GM18867 (cell line): ENCODE data around the gene GSDME.
A peak's percentile ranks its signal among the peaks of the same experiment; 100 is the strongest.

Experiments
- ATAC-seq: cut with Tn5 transposase; IDR thresholded peaks from one replicate; pipeline ENCODE4 v1.9.1; 2021; ENCODE audit warnings: mild to moderate bottlenecking, moderate library complexity; ENCODE audit not compliant: unreplicated experiment

Gene GSDME

DNA sequence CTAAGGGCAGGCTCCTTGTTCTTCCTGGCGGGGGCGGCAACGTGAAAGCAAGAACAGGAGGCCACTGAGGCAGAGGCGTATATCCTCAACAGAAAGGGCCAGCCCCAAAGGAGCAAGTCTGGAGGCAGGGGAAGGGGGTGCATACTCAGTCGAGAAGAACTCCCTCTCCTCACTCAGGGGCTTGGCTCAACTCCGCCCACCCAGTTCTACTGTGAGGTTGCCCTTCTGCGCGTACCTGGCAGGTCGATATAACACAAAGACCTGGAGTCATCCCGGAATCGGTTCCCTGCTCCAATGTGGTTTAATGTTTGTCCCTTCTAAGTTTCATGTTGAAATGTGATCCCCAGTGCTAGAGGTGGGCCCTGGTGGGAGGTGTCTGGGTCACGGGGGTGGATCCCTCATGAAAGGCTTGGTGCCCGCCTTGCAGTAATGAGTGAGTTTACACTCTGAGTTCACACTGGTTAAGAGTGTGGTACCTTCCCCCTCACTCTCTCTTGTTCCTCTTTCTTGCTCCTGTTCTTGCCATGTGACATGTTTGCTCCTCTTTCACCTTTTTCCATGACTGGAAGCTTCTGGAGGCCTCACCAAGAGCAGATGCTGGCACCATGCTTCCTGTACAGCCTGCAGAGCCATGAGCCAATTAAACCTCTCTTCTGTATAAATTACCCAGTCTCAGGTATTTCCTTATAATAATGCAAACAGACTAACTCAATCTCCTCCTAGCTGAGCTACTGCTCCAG lies 32.6 kb downstream of the GSDME start:
- ATAC-seq = no peak

DNA sequence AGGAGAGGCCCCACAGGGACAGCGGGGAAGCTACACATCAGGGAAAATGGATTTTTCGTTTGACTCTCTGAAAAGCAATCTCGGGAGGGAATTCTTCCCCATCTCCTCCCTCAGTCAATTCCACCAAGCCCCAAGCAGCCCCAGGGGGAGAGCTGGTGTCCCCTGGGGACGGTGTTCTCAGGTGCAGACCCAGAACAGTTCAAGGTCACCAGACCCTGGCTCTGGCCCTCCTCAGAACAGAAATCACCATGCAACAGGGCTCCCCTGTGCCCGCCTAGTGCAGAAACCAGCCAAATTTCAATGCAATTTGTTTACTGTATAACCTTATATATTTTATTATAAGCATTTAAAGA lies 34.1 kb downstream of the GSDME start:
- ATAC-seq = no peak

DNA sequence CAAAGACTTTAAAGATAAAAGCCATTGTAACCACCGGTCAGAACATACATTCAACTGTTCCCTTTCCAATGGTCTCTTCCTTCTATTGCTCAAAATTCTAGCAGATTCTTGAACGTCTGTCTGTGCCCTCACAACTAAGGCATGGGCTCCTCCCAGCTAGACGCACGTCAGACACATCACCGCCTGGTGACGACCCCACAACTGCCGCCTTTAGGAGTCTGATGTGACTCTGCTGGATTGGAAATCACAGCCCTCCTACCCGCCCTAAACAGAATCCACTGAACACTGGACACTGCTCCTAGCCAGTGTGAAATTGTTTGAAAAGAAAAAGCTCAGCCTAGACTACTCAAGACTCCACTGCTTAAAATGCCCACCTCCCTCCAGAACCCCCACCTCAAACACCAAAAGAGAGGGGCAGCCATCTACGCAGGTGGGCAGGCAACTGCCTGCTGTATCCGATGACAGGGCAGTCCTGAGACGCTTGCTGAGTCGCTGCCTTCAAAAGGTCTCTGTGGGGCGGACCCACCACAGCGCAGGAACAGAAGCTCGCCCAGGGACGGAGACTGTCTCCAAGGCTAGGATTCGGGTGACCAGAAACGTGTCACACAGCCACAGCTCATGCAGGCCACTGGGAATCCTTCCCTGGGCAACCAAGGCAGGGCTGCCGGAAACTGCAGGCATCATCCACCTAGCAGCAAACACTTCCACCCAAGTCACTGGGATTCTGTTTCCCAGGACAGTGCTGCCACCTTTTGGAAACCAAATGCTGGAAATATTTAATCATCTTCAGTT lies 34.7 kb downstream of the GSDME start:
- no peak for ATAC-seq

DNA sequence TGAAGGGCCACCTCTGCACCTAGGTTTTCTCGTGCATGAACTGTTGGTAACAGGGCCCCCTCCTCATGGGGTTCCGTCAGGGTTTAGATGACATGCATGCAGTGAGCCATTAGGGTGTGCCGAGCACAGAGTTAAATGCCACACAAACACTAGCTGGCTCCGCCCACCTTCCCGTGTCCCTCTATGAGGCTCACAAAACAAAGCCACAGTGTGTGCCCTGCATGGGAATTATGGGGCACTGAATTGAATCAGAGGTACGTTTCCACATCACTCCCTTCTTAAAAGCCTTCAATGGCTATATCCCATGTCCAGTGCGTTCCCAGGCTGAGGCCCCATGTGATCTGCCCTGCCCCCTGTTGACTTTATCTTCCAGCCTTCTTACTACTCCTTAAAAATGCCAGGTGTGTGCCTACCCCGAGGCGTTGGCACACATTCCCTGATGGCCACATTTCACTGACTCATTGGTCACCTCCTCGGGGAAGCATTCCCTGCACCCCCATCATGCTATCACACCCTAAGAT lies 35.7 kb downstream of the GSDME start:
- ATAC-seq = no peak

DNA sequence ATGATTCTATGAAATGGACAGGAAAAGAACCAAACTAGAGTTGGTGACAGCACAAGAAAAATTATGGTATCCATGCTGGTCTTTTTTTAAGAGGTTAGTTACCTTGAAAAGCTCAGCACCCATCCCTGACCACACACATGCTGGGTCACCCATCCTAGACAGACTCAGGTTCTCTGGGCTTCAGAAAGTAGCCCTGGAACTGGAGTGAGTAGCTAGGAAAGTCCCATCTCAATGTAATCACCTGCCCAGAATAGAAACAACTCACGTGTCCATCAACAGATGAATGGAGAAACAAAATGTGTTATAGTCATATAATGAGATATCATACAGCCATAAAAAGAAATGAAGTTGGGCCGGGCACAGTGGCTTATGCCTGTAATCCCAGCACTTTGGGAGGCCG lies 37.0 kb downstream of the GSDME start:
- ATAC-seq = no peak

DNA sequence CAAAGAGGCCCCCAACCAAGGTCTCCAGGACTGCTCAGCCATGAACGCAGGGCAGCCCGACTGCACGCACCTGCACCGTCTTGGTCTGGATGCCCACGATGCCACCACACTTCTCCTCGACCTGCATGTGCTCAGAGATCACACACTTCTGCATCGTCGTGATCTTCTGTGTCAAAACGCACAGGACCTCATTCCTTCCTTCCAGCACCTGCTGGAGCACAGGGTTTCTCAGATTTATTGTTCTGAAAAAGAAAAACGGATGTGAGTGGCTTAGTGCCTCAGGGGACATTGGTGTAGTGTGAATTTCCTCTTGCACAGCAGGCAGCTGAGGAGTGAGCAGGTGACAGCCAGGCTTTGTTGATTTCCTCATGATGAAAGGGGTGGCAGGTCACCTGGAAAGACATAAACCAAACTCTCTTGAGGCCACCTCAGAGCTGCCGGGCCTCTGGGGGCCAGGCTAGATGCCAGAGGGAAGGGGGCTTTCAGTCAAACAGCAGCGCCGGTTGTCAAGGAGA lies 38.2 kb downstream of the GSDME start:
- peak; percentile 70 for ATAC-seq

DNA sequence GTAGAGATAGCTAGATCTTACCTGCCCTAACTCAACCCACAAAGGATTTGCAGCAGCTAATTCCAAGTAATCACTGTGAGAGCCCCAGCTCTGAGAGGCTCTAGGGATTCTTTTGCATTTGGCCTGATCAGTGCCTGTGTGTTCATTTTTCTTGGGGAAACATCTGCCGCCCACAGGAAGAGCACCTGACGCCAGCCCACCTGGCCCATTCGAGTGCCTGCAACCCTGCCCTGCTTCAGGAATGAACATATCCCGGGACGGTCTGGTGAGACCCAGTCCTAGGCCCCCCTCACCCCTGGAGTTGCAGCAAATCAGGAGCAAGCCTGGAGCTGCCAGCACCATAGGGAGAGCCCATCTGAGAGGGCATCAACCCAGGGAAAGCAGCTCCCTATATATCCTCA lies 38.8 kb downstream of the GSDME start:
- no peak for ATAC-seq

DNA sequence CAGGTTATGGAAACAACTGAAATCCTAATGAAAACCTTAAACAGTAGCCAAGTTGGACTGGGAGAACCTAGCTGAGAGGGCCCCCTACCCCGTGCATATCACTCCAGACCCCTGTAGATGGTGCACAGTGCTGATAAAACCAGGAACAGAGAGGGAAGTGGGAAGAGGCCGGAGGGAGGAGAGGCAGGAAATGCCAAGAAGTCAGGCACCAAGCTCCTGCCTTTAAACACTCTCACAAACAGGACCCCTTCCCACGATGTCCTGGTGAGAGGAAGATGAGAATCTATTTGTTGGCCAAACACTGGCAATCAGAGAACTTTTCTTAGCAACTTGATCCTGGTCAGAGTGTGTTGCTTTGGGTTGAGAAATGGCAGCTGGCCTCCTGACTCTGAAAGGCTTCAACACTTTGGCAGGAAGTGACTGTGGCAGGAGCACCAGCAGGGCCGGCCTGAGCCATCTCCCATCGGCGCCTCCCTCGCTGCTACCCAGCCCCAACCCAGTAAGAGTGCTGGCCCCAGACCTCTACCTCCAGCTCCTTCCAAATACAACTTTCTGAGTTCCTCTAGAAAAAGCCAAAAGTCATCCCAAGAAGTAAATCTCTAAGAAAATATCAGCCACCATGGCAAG lies 39.5 kb downstream of the GSDME start:
- no peak for ATAC-seq

DNA sequence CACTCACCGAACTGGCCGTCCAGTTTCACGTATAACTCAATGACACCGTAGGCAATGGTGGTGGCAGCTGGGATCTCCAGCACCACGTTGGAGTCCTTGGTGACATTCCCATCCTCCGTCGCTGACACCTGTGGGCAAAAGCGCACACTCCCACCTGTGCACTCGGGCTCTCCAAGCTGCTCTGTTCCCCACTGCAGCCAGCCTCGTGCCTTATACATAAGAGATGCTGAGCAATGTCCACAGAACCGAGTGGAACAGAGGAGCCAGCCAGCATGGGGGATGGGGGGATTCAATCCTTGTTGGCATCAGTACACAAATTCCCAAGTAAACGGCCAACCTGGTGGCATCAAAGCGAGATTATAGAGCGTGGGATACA lies 40.0 kb downstream of the GSDME start:
- no peak for ATAC-seq

DNA sequence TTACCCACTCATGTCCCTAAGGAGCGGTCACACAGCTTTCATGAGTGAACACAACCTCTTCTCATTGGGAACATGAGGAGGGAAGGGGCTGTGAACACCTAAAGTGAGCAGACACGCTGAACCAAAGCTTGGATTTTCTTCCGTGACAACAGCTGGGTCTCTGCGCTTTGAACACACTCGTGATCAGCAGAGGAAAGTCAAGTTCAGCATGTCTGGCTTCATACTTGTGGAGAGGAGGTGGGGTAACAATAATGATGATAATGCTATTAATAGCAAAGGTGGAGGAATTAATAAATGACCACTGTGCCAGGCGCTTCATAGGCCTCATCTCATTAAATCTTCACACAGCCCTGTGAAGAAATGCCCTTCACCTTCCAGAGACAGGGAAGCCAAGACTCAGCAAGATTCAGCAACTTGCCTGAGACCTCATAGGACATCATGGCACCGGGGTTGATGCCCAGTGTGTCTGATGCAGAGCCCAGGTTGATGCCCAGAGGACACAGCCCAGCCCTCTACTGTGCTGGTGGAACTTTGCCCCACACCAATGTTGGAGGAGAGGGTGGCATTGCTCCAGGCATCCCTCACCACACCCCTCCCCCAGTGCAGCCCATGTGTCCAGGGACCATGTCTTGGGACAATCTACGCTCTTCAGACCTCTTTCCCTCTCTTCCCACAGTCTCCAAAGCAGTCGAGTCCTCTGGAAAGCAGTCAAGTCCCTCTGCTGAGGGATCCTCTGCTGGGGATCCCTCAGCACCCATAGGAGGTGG lies 40.6 kb downstream of the GSDME start:
- no peak for ATAC-seq

DNA sequence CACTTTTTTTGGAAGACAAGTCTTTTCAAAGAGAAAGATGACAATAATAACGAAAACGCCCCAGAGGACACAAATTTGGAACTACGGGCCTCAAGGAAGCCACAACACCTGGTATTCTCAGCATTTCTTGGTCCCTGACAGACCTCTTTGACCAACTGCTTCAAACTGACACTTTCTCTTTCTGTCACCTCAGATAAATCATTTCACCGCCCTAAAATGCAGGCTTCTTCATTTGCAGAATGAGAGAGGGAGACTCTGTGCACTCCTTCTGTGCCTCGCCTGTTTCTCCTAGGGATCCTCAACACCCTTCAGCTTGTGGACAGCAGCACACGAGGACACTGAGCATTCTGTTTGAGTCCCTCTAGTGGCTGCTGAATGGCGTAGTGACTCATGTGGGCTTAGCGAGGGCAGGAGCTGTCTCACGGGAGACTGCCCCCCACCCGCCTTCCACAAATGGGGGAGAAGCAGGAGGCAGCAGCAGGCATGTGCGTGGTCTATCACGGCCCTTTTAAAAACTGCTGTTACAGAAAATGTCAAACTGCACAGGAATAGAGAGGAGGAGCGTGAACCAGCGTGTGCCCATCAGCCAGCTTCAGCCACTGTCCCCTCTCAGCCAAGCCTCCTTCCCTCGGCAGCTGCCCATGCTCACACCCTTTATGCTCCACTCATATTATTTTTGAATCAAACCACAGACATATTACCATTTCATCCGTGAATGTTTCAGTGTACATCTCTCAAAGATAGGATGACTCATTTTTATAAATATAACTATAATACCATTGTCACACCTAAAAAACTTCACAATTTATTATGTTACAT lies 41.4 kb downstream of the GSDME start:
- peak; percentile 52 for ATAC-seq

DNA sequence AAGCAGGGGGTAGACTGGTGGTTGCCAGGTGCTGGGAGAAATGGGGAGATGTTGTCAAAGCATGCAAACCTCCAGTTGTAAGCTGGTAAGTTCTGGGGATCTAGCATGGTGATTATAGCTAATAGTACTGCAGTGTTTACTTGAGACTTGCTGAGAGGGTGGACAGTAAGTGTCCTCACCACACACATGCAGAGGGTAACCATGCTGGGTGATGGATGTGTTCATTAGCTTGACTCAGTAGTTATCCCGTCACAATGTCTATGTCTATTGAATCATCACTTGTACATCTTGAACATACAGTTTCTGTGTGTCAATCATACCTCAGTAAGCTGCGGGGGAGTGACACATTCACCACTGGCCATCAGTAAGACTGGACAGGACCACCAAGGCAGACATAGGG lies 42.1 kb downstream of the GSDME start:
- ATAC-seq = no peak

DNA sequence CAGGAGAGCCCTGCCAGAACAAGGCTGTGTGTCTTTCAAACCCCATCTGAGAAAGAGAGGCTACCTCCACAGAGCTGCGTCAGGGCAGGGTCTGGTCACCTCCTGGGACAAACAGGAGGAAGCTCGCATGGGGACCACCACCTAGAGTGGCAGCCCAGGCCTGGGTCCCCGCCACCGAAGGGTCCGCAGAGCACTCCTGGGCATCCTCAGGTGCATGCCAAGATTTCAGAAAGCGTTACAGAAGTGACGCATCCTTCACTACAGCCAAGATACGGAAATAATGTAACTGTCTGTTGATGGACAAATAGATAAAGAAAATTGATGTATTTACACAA lies 42.6 kb downstream of the GSDME start:
- ATAC-seq = no peak

DNA sequence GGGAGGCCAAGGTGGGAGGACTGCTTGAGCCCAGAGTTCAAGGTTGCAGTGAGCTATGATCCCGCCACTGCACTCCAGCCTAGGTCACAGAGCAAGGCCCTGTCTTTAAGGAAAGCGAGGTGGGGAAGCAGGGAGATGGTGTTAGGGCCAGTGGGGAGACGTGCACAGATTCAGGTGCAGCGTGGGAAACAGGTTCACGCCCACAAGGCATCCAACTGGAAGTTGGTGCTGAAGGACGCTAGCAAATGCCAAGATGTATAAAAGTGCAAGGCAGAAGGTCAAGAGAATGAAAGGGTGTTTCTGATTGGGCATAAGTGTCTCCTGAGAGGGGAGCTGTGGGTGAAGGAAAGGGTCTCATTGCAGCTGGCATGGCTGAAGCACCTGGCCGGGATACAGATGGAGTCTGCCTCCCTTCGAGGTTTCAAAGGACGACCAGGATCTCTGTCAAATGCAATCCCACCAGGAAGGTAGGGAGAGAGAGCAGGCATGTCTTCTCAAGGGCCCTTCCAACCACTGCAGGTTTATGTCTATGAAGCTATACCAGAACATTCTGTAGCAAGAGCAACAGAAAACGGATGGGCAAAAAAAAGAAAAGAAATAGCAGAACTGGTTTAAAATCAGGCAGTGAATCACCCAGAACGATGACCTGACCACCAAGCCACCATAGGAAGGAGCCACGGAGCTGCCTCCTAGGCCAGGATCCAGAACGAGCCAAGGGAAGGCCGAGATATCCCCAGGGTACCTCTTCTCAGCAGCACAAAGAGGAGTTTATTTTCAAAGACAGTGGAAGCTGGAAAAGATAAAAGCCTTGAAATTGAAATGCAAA lies 43.2 kb downstream of the GSDME start:
- no peak for ATAC-seq

DNA sequence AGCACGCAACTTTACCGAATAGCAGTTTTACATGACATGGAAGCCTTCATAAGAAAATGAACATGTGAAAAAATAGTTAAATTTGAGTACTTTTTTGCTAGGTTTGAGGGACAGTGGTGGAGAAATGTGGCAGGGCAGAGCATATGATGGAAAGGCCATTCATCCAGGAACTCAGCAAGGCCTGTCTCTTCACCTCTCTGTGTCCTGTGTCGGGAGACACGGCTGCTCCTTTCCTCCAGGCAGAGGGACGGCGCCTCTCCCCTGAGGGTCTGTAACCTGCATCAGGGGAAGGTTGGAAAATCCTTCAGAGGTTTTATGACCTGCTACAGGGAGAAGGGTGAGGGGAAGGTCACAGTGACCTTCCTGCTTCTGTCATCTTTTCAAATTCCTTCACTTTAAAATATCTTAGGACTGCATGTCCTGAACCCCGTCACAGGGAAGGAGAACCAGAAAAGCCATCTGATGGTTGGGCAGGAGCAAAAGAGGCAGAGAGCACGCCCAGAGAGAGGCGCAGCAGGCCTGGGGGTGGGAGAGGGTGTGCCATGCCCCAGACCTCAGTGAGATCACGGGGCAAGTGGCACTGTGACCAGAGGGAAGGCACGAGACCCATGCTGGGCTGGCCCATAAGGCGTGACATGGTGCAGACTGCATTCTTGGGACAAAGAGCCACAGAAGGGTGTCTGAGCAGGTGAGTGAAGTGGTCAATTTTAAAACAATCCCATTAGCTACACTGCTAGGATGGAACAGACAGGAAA lies 44.0 kb downstream of the GSDME start:
- no peak for ATAC-seq

DNA sequence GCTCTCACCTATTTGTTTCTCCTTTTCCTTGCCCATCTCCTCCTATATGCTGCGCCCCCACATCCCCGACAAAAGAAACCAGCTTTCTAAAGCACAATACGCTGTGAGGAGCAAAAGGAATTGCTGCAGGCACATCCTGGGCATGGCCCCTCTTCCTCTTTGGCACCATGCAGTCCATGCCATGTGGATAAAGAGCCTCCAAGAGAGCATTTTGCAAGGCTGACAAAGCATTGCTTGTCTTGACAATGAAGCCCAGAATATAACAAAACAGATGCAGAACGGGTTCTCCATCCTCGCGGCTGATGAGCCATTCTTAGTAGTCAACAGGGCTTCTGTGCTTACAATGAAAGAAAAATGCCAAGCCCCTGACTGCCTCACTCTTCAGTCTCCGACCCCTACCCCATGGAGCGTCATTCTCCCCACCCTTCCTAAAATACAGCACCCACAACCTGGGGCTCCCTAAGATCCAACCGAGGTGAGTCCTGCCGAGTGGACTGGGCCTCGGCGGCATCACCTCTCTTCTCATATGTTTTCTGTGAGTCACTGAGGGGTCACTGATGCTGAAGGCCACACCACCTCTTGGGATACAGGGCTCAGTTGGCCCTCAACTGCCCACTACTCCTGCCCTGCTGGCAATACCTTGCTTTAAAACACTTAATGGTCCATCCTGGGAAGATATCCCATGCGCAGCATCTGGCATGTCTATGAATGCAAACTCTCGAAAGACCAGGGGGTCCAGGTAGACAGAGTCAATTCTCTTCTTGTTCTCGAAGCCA lies 47.5 kb downstream of the GSDME start:
- ATAC-seq = no peak

DNA sequence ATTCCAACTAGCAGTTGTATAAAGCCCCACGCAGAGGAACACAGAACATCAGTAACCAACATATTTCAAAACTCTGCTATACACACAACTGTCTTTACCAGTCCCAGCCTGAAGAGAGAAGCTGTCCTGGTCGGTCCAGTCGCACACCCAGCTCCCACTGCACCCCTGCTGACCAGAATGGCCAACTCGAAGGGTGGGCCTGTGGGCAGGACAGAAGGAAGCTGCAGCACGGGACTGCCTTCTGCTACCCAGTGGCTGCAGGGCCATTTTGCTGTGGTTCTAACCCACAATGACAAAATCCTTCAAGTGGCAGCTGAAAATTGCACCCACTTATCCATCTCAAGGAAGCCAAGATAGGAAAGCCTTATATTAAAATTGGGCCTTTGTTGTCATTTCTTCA lies 48.2 kb downstream of the GSDME start:
- no peak for ATAC-seq
